Fibroblast of pulmonary artery (primary cell): ENCODE data around the gene NFIX.

Experiments used
- DNase-seq: peaks from one replicate; pipeline ENCODE4 v3.0.0-alpha.2; 2010; ENCODE audit warnings: low read depth
- H3K4me3 ChIP-seq: replicated peaks from 2 replicates; pipeline ENCODE4 v1.5.1; 2011; ENCODE audit warnings: low read depth, mild to moderate bottlenecking, control low read depth, low read length, moderate library complexity
- TF ChIP-seq, protein P1 (sequence below): IDR thresholded peaks from 2 replicates; pipeline ENCODE4 v1.5.1; 2011; ENCODE audit warnings: mild to moderate bottlenecking, control low read depth, low read length, inconsistent platforms; ENCODE audit errors: missing control alignments

Gene NFIX

DNA sequence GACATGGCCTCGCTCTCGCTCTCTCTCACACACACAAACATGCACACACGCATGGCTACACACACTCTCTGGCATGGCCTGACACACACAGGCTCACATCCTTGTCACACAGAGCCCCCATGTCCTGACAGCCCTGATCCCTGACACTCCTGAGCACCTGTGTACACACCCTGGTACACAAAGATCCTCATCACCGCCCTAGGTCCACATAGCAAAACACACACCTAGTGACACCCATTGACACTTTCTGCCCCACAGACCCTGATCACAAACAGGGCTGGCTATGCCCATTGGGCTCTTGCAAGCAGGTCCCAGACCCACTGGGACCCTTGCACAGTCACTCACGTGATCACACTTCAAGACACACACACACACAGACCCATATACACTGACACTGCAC is 4.0 kb upstream of the NFIX start:
- H3K4me3 ChIP-seq = no peak overlapping the region
- no peak for DNase-seq
- TF ChIP-seq, protein P1, sequence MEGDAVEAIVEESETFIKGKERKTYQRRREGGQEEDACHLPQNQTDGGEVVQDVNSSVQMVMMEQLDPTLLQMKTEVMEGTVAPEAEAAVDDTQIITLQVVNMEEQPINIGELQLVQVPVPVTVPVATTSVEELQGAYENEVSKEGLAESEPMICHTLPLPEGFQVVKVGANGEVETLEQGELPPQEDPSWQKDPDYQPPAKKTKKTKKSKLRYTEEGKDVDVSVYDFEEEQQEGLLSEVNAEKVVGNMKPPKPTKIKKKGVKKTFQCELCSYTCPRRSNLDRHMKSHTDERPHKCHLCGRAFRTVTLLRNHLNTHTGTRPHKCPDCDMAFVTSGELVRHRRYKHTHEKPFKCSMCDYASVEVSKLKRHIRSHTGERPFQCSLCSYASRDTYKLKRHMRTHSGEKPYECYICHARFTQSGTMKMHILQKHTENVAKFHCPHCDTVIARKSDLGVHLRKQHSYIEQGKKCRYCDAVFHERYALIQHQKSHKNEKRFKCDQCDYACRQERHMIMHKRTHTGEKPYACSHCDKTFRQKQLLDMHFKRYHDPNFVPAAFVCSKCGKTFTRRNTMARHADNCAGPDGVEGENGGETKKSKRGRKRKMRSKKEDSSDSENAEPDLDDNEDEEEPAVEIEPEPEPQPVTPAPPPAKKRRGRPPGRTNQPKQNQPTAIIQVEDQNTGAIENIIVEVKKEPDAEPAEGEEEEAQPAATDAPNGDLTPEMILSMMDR = no peak

DNA sequence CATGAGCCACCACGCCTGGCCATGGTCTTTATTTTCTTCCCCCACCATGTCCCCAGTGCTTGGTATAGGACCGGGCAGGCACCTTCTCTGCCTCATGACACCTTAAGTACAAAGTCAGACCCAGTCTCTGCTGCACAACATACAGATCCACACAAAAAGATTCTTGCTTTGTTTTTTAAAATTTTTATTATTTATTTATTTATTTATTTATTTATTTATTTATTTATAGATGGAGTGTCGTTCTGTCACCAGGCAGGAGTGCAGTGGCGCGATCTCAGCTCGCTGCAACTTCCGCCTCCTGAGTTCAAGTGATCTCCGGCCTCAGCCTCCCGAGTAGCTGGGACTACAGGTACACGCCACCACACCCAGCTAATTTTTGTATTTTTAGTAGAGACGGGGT is 2.5 kb upstream of the NFIX start:
- TF ChIP-seq, protein P1 = no peak
- H3K4me3 ChIP-seq = no peak overlapping the region
- DNase-seq = no peak

DNA sequence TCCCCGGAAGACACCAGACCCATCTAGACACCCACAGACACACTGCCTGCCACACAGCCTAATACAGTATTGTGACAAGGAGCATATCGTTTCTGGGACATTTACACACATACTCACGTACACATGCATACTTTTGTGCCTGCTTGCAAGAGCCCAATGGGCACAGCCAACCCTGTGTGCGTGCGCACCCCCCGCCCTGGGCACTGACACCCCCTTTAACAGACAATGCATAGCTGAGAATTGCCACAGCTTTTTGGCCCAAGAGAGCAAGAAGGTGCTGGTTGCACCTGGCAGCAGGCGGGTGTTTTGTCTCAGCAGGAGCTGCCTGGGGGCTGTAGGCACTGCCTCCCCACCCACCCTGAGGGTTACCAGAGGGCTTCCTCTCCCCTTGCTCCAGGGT is 1.7 kb upstream of the NFIX start:
- TF ChIP-seq, protein P1 = no peak
- H3K4me3 ChIP-seq = no peak overlapping the region
- DNase-seq = no peak

DNA sequence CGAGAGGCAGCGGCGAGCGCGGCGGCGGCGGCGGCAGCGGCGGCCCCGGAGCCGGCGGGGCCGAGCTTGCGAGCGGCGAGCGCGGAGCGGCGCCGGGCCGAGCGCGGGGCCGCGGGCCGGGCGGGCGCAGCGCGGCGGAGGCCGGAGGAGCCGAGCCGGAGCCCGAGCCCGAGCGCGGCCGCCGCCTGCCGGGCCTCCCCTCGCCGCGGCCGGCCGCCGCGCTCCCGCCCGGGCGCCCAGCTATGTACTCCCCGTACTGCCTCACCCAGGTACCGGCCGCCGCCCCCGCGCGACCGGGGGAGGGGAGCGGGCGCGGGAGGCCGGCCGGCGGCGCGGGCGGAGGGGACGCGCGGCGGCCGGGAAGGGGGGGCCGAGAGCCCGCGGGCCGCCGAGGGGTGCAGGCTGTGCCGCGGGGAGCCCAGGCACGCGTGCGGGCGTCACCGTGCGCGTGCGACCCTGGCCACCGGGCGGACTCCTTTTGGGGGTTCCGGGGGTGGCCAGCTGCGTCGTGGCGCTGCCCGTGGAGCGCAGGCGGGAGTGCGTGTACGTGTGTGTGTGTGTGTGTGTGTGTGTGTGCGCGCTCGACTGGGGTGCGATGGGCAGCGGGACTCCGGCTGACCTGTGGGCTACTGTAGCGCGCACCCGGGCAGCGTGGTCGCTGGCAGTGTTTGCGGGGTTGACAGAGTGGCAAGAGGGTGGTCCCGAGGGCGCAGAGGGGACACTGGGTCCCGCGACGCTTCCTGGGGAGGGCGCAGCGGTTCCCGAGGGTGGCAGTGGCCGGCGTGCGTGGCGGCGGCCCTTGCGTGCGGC is 526 bp downstream of the NFIX start:
- DNase-seq = peak; percentile 43
- TF ChIP-seq, protein P1 = no peak
- peak overlapping the region; percentile 75 for H3K4me3 ChIP-seq

DNA sequence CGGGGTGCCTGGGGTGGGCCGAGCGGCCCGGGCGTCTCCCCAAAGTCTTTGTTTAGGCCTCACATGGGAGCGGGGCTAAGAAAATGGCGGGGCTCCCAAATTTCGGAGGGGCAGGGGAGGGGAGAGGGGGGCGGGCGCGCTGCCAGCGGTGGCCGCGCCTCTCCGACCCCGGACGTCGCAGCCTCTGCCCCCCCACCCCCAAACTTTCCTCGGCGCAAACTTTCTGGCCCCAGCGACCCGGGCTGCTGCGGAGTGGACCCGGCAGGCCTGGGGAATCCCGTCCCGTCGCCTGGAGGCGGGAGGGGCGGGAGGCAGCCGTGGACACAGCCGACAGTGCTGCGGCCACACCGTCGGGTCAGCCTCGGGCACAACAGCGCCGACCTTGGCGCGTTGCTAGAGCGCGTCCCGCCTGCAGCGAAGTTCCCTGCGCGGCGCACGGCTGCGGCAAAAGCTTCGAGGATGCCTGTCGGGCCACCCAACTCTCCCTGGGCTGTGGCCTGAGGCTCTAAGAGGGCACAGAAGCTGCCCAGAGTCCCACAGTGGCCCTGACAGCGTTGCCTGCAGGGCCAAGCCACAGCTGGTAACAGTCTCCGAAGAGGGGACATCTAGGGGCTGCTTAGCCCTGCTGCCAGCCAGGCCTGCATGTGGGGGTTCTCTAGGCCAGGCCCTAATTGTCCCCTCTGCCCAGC is 1.3 kb downstream of the NFIX start:
- H3K4me3 ChIP-seq = peak overlapping the region; percentile 75
- TF ChIP-seq, protein P1 = no peak
- DNase-seq = peak; percentile 49

GRCh38 chr19:12997179-12997966 is 2.1 kb downstream of the NFIX start:
- DNase-seq = no peak
- H3K4me3 ChIP-seq = peak overlapping the region; percentile 75
- TF ChIP-seq, protein P1 = no peak
